ENCODE results near the gene TOP3A.

DNA sequence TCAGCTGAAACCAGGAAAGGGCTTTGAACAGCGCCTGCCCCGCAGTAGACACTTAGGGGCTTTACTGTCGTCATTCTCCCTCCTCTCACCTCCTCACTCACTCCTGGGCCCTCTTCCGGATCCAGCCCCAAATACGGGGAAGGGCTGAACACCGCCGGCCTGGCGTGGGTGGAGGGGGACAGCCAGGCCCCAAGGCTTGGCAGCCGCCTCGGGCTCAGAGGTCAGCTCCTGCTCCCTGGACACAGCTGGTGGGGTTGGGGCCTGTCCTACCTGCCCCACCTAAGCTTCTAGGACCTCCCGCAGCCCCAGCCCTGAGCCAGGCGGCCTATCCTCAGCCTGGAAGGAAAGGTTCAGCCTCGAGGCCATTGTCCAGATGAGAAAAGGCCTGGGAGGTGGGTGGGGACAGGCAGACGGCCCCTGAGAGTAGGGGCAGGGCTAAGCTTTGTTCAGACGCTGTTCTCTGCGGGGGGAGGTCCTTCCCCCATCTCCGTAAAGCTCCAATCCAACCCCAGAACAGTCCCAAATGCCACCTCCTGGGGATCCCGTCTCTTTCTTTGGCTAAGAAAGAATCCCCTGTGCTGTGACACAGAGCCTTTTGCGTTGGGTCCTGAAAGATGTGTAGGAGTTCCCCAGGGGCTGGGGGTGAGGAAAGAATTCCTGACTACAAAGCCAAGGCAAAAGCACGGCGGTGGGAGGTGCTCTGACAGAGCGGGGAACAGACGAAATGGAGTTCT is 90.2 kb downstream of the TOP3A start:
- TF ChIP-seq, protein P1, sequence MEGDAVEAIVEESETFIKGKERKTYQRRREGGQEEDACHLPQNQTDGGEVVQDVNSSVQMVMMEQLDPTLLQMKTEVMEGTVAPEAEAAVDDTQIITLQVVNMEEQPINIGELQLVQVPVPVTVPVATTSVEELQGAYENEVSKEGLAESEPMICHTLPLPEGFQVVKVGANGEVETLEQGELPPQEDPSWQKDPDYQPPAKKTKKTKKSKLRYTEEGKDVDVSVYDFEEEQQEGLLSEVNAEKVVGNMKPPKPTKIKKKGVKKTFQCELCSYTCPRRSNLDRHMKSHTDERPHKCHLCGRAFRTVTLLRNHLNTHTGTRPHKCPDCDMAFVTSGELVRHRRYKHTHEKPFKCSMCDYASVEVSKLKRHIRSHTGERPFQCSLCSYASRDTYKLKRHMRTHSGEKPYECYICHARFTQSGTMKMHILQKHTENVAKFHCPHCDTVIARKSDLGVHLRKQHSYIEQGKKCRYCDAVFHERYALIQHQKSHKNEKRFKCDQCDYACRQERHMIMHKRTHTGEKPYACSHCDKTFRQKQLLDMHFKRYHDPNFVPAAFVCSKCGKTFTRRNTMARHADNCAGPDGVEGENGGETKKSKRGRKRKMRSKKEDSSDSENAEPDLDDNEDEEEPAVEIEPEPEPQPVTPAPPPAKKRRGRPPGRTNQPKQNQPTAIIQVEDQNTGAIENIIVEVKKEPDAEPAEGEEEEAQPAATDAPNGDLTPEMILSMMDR (CRISPR knock-in tag; IDR thresholded peaks at IDR 0.05): 0 out of 2 replicates have a peak, but pooled peaks have one; percentile 5
- TF ChIP-seq POLR2A (IDR thresholded peaks at IDR 0.05; ENCODE audit: insufficient read depth in 1 of 2, low read depth in 2 of 2, low read length in 2 of 2) (peak in 1 of 2 experiments; percentile 44; a peak in 3 of 4 replicates), HDAC6 (IDR thresholded peaks at IDR 0.05; ENCODE audit: low read depth, low read length) (no peak)

All from HepG2 (cell line).